Left kidney (tissue), 2 donors: ENCODE measurements around the gene LRP1-AS. TPM values are rescaled to one million over a fixed set of nuclear protein-coding genes. Genes with fewer than 3 reads are reported as not detected.

ENCODE experiments used
- DNase-seq: peaks from one replicate; pipeline ENCODE4 v3.0.0-alpha.2; 2013
- polyA plus RNA-seq: library from polyadenylated mRNA; unstranded; fragments of 120-200 nt; gene quantifications from one replicate; pipeline ENCODE4 v1.2.1, GENCODE V29; 2013; ENCODE audit not compliant: insufficient read length

The LRP1-AS gene
- polyA plus RNA-seq, 1 donor = not detected

GRCh38 chr12:57097554-57097835 lies 49.9 kb downstream of the LRP1-AS start:
- no peak for DNase-seq

DNA sequence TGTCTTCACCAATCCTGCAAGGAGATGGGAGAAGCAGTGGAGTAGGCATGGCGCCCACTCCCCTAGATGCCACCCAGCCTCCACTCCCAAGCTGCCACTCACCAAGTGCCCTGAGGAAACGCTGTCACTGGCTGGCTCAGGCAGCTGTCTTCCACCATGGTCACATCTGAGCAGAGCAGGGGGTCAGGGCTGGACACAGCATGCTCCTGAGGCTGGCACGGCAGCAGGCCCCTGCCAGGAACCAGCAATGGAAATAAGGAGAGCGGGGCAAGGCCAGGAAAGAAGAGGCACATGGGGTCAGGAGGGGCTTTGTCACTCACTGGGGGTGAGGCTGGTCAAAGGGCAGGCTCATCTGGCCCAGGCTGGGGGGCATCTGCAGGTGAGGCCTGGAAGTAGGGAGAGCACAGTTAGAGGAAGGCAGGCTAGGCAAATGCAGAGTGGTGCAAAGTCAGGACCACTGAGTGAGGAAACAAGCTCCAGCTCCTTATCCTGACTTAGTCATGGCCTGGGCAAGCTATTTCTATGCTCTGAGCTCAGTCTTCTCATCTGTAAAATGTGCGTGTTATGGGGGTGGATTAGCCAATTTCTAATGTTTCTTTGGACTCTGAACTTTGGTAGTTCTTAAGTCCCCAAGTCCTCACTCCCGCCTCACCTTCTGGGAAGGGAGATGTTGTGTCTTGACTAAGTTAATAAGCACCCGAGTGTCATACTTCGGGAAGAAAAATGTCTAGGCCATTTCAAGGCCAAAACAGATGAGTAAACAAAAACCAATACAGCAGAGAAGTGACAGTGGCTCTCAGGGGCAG lies 50.5 kb downstream of the LRP1-AS start:
- no peak for DNase-seq

- DNase-seq = no peak
Measured at GRCh38 chr12:57096099-57096572, 51.3 kb downstream of the LRP1-AS start.

GRCh38 chr12:57095440-57095839 lies 52.0 kb downstream of the LRP1-AS start:
- no peak for DNase-seq

Other genes starting within 250 kb of the LRP1-AS start
- 0.32 TPM for gene SDR9C7, start 213.2 kb downstream of the LRP1-AS start, polyA plus RNA-seq
- 1.2 TPM for gene RDH16, start 190.0 kb downstream of the LRP1-AS start, polyA plus RNA-seq
- 13.4 TPM for gene ZBTB39, start 141.1 kb downstream of the LRP1-AS start, polyA plus RNA-seq
- gene TAC3, start 131.1 kb downstream of the LRP1-AS start, polyA plus RNA-seq = 0.80 TPM
- 0.50 TPM for gene MYO1A, start 97.5 kb downstream of the LRP1-AS start, polyA plus RNA-seq
- 37.8 TPM for gene NEMP1, start 68.8 kb downstream of the LRP1-AS start, polyA plus RNA-seq
- gene NAB2, start 58.5 kb downstream of the LRP1-AS start, polyA plus RNA-seq = 40.8 TPM
- 127 TPM for gene STAT6, start 36.3 kb downstream of the LRP1-AS start, polyA plus RNA-seq
- 64.5 TPM for gene LRP1, start 19.1 kb downstream of the LRP1-AS start, polyA plus RNA-seq
- 4.2 TPM for gene NXPH4, start 69.2 kb upstream of the LRP1-AS start, polyA plus RNA-seq
- gene SHMT2, start 82.1 kb upstream of the LRP1-AS start, polyA plus RNA-seq = 71.6 TPM
- 9.2 TPM for gene STAC3, start 103.6 kb upstream of the LRP1-AS start, polyA plus RNA-seq